ENCODE results near the gene TRIM71.
"Not testable (repeated sequence)": the region's sequence is repeated elsewhere in the genome, so short reads cannot be mapped to it uniquely, and the experiment has no call there.

The TRIM71 gene

DNA sequence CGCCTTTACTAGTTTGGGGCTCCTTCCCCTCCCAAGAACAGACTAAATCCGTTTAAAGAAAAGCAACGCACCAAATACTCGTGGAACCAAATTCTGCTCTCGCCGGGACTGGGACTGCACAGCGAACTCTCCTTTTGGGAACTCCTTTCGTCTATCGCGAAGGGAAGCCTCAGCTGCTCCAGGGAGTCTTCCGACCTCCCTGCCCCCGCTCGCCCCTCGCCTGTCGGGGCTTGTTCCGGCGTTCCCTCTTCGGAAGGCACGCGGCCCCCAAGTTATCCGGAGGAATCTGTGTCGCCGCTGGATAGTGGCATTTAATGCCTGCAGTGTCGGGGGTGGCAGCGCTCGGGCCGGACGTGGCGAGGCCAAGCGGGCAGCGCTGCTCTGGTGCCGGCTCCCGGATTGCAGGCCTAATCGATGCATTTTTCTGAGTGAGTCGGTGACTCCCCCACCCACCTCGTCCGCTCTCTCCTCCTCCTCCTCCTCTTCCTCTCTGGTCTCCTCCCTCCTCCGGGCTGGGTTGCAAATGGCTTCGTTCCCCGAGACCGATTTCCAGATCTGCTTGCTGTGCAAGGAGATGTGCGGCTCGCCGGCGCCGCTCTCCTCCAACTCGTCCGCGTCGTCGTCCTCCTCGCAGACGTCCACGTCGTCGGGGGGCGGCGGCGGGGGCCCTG lies at the start of gene TRIM71:
Gene TRIM71 (plus strand): TSS at position 440 of the 671 bp plus-strand sequence. CDS start 84 bp downstream, at position 524.
- DNase-seq (ENCODE audit: low spot score) = no peak

DNA sequence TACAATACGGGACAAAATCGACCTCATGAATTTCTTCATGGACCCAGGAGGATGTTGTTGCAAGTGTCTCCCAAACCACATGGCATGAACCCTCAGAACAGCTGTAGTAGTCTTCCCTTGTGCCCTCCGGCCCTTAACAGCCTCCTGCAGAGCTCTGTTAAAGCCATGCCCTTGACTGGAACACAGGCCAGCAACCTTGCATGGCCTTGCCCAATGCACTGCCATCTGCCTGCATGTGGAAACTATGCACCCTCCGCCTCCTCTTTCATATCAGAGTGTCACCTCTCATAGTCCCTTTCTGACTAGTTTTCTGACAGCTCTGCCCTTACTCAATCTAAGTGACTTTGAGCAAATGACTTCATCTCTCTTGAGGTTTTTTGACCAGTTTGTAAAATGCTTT lies 39.4 kb upstream of the TRIM71 start:
- DNase-seq (ENCODE audit: low spot score) = no peak

DNA sequence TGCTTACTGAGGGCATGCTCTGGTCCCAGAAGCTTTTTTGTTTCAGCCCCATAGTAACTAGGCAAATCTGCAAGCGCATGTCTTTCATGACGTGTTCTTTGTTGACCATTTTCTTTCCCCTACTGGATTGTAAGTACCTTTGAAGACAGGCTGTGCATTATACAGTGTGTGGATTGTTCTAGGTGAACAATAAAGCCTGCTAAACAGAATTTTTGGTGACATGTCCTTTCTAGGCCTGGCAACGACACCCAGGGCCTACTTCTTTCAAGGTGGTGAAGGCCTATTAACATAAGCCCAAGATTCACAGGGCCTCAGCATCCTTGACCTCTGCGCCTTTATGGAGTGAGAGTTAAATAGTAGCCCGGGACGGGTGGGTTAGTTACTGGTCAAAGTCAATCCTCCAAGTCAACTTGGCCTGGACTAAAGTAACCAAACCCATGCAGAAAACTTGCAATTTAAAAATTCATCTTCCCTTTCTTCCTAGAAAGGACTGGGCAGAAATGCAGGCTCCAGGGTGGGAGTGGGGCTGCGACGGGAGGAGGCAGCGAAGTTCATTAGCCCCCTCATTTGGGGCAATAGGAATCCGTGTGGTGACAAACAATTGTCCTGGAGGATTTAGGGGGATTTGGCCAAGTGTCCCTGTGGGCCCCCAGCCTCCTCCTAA lies 37.6 kb upstream of the TRIM71 start:
- no peak for DNase-seq (ENCODE audit: low spot score)

DNA sequence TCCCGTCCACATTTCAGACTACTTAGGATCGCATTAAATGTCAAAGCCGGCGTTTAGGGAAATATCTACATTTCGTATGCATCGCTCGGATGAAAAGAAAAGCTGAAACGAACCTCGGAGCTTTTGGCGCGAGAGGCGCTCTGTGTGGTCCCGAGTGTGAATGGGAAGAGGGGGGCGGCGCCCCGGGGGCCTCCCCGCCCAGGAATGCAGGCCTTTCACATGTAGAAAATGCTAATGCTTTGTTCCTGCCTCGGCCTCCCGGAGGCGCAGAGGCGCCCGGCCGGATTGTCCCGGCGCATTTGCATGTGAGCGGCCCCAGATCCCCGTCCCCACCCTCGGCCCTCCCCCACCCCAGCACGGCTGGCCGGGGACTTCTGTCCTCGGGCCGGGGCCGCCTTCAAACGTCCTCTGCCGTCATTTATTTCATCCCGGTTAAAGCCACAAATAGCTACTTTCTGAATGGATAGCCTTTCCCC lies 37.0 kb upstream of the TRIM71 start:
- peak; percentile 67 for DNase-seq (ENCODE audit: low spot score)

DNA sequence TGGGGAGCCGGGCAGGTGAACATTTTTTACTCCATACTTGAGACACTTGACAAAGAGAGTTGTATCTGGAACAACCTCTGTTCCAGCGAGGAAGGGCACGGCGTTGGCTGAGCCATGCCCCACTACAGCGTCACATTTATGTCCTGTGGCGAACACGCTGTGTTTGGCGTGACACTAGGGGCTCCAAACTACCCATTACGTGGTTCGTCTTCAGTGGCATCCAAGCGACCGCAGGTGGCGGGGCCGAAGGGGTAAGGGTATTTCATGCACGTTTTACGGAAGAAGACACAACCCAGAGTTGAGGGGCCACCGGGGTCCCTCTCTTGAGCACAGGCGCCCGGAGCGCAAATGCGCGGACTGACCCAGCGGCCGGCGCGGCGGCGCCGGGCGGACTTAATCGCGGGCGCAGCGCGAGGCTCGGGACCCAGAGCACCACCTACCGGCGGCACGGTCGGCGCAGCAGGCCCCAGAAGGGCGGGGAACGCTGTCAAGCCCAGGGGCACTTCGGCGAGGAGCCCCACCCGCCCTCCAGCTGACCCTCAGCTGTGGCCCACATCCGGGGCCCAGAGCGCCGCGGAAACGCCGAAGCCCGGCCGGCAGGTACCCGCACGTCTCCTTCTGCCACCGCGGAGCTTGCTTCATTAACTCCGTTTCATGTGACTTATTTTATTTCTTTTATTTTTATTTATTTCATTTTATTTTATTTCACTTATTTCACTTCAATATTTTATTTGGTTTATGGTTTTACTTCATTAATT lies 36.4 kb upstream of the TRIM71 start:
- DNase-seq (ENCODE audit: low spot score) = peak; percentile 92

DNA sequence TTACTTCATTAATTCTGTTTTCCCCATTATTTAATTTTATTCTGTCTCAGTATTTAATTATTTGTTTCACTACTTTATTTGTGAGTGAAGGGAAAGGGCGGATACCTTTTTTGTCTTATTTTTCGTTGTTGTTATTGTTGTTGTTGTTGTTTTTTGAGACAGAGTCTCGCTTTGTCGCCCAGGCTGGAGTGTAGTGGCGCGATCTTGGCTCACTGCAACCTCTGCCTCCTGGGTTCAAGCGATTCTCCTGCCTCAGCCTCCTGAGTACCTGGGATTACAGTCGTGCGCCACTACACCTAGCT lies 35.9 kb upstream of the TRIM71 start:
- DNase-seq (ENCODE audit: low spot score) = not testable (repeated sequence)

DNA sequence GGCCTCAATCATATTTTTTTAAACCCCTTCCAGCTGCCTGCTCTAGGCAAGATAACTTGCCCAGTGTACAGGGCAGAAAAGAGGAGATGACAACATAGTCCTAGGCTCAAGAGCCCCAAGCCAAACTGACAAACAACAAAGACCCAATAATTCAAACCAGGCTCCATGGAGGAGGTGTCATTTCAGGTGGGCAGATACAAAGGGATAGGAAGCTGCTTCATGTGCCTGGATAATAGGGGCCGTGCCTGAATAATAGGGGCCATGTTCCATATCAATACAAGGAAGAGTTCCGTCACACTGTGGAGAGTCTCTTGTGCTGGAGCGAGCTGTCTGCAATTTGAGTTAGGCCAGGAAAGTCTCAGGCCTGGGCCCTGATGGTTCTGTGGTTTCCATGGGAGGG lies 35.4 kb upstream of the TRIM71 start:
- no peak for DNase-seq (ENCODE audit: low spot score)

DNA sequence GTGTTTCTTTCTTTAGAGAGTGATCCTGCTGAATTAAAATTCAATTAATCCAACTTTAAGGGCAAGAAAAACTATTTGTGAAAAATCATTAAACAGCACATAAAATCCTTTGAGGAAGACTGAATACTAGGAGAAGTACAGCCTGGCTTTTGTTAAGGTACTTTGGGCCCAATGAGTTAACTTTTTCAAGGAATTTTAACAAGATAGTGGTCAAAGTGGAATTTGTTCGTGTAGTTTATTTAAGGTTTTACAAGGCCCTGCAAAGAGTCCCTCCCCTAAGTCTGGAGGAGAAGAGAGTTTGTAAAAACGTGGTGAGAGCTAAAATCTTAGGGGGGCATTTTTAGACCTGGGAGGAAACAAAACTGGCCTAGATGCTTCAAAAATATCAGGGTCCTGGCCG lies 26.0 kb upstream of the TRIM71 start:
- DNase-seq (ENCODE audit: low spot score) = peak; percentile 49

DNA sequence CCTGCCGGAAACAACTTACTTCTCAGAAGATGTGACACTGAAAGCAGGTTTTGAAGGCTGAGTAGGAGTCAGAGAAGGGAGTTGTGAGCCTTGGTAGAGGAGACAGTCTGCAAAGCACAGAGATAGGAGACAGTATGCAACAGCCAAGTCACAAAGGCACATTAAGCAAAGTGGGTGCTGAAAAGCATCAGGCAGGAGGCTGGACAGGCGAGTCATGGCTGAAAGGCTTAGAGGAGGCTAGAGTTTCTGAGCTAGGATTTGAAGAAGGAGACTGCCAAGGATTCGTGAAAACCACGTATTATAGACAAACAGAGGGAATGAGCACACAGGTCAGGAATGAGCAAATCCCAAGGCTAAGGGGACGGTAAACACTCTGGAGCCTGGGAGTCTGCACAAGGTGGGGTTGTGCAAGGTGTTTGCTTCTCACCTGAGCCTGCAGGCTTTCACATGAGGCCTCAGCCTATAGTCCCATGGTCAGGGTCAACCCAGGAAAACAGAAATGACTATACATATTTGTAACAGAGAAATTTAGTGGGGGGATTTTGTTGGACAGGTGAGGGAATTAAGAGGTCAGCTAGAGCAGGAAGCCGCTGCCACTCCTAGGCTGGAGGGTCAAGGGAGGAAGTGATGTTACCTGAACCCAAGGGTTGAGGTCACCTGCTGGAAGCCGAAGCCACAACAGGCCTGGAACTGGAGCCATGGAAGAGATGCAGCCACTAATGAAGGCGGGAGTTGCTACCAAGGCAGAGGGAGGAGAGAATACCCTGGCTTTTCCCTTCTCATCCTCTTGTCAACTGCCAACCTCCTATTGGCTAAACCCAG lies 23.1 kb upstream of the TRIM71 start:
- peak; percentile 46 for DNase-seq (ENCODE audit: low spot score)

DNA sequence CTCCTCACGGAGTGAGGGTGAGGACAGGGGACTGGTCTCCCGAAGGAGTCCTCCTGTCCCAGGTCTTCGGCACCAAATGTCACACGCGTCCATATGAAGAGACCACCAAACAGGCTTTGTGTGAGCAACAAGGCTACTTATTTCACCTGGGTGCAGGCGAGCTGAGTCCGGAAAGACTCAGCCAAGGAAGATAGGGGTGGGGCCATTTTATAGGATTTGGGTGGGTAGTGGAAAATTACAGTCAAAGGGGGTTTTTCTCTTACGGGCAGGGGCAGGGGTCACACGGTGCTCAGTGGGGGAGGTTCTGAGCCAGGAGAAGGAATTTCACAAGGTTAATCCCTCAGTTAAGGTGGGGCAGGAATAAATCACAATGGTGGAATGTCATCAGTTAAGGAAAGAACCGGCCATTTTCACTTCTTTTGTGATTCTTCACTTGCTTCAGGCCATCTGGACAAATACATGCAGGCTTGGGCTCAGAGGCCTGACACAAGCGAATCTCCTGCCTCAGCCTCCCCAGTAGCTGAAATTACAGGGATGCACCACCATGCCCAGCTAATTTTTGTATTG lies 21.3 kb upstream of the TRIM71 start:
- not testable (repeated sequence) for DNase-seq (ENCODE audit: low spot score)

DNA sequence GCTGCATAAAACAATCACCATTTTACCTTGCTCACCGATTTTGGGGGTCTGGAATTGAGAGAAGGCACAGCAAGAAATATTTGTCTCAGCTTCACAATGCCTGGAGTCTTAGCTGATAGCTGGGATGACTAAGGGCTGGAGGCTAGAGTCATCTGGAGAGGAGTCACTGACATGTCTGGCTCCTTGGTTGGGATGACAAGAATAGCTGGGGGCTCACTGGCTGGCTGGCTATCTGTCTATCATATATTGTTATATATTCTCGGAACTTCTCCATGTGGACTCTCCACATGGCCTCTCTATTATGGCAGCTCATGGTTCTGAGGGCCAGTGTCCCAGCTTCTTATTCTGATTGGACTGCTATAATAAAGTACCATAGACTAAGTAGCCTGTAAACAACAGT lies 20.0 kb upstream of the TRIM71 start:
- no peak for DNase-seq (ENCODE audit: low spot score)

DNA sequence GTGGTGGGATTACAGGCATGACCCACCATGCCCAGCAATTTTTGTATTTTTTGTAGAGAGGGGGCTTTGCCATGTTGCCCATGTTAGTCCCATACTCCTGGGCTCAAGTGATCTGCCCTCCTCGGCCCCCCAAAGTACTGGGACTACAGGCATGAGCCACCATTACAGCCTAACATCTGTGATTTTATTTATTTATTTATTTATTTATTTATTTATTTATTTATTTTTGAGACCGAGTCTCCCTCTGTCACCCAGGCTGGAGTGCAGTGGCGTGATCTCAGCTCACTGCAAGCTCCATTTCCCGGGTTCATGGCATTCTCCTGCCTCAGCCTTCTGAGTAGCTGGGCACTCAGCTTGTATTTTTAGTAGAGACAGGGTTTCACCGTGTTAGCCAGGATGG lies 16.4 kb upstream of the TRIM71 start:
- DNase-seq (ENCODE audit: low spot score) = not testable (repeated sequence)

DNA sequence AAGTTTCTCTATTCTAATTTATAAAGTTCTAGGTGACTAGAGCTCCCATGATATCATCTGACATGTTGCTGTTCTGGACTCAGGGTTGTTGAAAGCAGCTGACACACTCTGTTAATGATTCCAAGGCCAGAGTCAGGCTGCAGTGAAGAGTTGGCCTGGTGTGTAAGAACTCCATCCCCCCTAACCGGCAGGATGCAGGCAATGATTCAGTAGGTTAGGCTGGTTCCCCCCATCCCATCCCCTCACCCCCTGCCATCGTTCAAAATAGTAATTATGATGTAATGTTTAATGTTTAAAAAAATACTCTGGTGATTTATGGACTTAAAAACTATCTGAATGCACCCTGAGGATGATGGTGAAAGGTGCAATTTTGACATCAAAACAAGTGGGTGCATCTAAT lies 4.6 kb upstream of the TRIM71 start:
- no peak for DNase-seq (ENCODE audit: low spot score)

DNA sequence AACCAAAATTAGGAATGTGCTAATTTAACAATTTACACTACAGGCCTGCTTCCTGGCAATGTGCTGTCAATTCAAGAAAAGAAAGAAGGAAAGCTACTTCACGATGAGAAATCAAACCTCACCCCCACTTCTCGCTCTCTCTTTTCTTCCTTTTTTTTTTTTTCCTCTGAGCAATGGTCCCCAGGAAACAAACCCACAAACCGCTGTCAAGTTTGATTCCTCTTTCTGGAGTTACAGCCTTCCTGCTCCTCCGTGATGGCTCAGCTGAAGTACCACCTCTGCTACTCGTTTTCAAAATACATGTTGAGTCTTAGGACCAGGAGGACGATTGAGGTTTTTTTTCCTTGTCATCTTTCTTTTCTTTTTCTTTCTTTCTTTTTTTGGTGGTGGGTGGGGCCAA lies 3.4 kb upstream of the TRIM71 start:
- no peak for DNase-seq (ENCODE audit: low spot score)

DNA sequence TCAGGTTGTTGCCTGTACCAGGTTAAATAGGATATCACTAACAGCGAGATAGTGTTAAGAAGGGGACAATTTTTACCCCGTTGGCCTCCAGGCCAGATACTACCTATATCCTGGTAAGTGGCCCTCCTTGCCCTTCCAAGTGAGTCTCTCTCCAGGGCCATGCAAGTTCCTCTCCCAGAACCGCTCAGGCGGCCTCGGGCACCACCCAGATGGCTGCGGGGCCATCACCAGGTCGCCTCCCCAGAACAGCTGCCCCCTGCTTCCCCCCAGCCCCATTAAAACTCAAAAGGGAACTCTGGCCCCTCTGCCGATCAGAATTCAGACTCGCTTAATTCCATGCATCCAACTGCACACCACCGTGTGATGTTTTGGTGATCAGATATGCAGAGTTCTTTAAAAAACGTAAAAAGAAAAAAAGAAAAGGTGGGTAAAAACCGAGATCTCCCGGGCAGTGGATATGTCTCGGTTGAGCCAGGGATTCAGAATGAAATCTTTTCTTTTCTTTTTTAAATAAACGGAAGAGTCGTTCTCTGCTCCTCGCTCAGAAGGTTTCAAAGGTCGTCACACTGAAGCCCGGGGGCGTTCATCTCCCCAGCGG lies 1.9 kb upstream of the TRIM71 start:
- no peak for DNase-seq (ENCODE audit: low spot score)

DNA sequence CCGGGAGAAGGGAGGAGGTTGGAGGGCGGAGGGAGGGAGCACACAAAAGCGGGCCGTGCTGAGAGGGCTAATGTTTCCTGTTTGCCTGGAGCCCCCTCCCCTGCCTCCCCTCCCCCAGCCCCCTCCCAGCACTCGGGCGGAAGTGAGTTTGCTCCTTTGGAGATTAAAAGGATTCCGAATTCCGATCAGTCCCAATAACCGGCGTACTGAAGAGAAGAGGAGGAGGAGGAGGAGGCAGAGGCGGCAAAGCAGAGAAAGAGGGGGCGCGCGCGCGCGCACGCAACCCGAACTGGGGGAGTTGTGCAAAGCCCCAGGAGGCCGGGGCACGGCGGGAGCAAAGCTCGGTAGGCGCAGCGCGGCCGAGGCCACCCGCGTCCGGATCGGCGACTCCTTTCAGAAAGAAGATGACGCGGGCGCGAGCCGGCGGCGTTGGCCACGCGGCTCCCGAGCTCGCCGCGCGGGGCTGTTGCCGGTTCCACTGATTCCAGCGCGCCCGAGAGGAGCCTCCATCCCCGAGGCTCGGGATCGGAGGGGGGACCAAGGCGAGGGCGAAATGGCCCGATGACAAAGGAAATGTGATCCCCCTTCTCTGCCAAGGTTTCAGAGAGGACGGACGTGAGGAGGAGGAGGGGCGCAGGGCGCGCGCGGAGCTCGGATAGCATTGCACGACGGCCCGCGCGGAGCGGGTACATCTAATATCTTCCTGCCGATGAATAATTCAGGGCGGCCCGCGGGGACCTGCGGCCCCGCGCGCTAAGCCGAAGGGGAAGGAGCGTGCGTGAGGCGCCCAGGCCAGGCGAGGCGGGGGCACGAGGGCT lies 1.1 kb upstream of the TRIM71 start:
- no peak for DNase-seq (ENCODE audit: low spot score)

DNA sequence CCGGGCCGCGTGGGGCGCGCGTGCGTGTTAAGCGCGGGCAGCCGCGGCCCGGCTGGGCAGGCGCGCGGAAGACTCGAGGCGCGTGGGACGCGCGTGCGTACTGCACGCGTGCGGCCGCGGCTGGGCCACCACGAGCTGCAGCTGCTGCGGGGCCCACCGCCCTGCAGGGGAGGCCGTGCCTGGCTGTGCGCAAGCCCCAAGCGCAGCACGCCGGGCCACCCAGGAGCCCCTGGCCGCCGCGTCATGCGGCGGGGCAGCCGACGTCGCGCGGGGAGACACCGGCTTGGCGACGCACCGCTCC lies 590 bp upstream of the TRIM71 start:
- no peak for DNase-seq (ENCODE audit: low spot score)

DNA sequence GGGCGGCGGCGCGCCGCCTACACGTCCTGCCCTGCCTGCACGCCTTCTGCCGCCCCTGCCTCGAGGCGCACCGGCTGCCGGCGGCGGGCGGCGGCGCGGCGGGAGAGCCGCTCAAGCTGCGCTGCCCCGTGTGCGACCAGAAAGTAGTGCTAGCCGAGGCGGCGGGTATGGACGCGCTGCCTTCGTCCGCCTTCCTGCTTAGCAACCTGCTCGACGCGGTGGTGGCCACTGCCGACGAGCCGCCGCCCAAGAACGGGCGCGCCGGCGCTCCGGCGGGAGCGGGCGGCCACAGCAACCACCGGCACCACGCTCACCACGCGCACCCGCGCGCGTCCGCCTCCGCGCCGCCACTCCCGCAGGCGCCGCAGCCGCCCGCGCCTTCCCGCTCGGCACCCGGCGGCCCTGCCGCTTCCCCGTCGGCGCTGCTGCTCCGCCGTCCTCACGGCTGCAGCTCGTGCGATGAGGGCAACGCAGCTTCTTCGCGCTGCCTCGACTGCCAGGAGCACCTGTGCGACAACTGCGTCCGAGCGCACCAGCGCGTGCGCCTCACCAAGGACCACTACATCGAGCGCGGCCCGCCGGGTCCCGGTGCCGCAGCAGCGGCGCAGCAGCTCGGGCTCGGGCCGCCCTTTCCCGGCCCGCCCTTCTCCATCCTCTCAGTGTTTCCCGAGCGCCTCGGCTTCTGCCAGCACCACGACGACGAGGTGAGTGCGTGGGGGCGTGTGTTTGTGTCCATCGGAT lies 602 bp downstream of the TRIM71 start:
- no peak for DNase-seq (ENCODE audit: low spot score)

DNA sequence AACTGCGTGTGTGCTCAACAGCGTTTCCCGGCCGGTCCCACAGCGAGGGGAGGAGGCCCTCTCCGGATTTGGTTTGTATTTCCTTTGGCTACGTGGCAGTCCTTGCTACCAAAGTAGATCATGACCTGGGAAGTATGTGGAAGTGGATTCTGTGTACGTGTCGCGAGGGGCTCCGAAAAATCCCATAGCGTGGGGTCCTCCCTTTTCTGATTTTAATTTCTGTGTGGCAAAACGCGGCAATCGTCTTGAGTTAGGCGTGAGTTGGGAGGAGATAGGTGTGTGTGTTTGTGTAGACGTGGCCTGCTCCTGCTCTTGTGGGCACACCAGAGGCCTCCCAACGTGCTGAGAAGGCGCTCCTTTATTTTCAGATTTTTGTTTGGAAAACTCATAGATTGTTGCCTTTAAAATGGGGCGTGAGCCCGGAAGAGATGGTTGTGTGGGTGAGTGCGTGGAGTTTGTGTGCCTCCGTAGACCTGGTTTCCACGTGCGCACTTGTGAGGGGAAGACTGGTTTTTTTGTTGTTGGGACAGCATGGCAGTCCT lies 1.2 kb downstream of the TRIM71 start:
- DNase-seq (ENCODE audit: low spot score) = no peak

All from LoVo (cell line).